Endothelial cell (in vitro differentiated cells): ENCODE measurements around the gene ELAVL4. TPM values are rescaled to one million over a fixed set of nuclear protein-coding genes. Genes with fewer than 3 reads are reported as not detected.

Source experiments
- DNase-seq: peaks from one replicate; pipeline ENCODE4 v3.0.0; 2021; ENCODE audit warnings: low spot score
- H3K27ac Mint-ChIP-seq: one replicate; pipeline ENCODE4 v1.8.0; 2021; ENCODE audit warnings: mixed read lengths, inconsistent platforms; ENCODE audit not compliant: unreplicated experiment
- H3K27me3 Mint-ChIP-seq: one replicate; pipeline ENCODE4 v1.8.0; 2021; ENCODE audit warnings: mild to moderate bottlenecking, moderate library complexity, mixed read lengths, inconsistent platforms; ENCODE audit not compliant: unreplicated experiment
- H3K36me3 Mint-ChIP-seq: one replicate; pipeline ENCODE4 v1.8.0; 2021; ENCODE audit warnings: mild to moderate bottlenecking, low read depth, mixed read lengths, inconsistent platforms; ENCODE audit not compliant: unreplicated experiment
- H3K4me1 Mint-ChIP-seq: one replicate; pipeline ENCODE4 v1.8.0; 2021; ENCODE audit warnings: mild to moderate bottlenecking, mixed read lengths, inconsistent platforms; ENCODE audit not compliant: unreplicated experiment
- H3K4me3 Mint-ChIP-seq: one replicate; pipeline ENCODE4 v1.8.0; 2021; ENCODE audit warnings: mild to moderate bottlenecking, mixed read lengths, inconsistent platforms; ENCODE audit not compliant: unreplicated experiment
- H3K9me3 Mint-ChIP-seq: one replicate; pipeline ENCODE4 v1.8.0; 2021; ENCODE audit warnings: mixed read lengths, inconsistent platforms; ENCODE audit not compliant: unreplicated experiment
- total RNA-seq: library from RNA; stranded (reverse); fragmentation: NEBNext Ultra II Directional; extraction: Animal tissue kit (Norgen Biotek cat#: 25700); gene quantifications from one replicate; pipeline ENCODE4 v1.2.1, GENCODE V29; 2021; ENCODE audit not compliant: unreplicated experiment
- TF ChIP-seq, protein P1 (sequence below): fragments of 200-600 bp; sonication (generic); IDR thresholded peaks from one replicate; pipeline ENCODE4 v1.5.0; 2021; ENCODE audit warnings: antibody characterized with exemption; ENCODE audit not compliant: unreplicated experiment

Gene ELAVL4
- total RNA-seq, 1 donor from 2014 or later: 3.0 TPM

DNA sequence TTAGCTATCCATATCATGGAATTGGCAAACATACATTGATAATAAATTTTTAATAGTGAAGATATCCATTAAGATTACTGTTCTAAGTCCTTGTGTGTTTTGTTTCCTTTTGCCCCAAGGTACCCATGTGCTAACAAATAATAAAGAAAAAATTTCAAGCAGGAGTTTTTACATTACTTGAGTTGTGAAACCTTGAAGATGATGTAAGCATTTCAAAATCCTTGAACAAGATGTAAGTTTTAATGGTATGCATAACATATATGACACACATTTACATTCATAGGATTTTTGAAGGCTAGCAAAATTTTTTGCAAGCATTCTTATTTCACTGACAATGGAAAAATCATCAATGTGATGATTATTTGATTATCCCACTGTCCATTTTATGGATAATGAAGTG lies 10.9 kb upstream of the ELAVL4 start:
- Mint-ChIP-seq H3K27me3 (no peaks in the 10 kb centered on the region), H3K4me1 (no peaks in the 10 kb centered on the region), H3K27ac (no peak overlapping the region), H3K9me3 (no peaks in the 10 kb centered on the region), H3K4me3 (no peak overlapping the region), H3K36me3 (no peaks in the 10 kb centered on the region)
- TF ChIP-seq, protein P1, sequence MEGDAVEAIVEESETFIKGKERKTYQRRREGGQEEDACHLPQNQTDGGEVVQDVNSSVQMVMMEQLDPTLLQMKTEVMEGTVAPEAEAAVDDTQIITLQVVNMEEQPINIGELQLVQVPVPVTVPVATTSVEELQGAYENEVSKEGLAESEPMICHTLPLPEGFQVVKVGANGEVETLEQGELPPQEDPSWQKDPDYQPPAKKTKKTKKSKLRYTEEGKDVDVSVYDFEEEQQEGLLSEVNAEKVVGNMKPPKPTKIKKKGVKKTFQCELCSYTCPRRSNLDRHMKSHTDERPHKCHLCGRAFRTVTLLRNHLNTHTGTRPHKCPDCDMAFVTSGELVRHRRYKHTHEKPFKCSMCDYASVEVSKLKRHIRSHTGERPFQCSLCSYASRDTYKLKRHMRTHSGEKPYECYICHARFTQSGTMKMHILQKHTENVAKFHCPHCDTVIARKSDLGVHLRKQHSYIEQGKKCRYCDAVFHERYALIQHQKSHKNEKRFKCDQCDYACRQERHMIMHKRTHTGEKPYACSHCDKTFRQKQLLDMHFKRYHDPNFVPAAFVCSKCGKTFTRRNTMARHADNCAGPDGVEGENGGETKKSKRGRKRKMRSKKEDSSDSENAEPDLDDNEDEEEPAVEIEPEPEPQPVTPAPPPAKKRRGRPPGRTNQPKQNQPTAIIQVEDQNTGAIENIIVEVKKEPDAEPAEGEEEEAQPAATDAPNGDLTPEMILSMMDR: no peak
- no peak for DNase-seq

DNA sequence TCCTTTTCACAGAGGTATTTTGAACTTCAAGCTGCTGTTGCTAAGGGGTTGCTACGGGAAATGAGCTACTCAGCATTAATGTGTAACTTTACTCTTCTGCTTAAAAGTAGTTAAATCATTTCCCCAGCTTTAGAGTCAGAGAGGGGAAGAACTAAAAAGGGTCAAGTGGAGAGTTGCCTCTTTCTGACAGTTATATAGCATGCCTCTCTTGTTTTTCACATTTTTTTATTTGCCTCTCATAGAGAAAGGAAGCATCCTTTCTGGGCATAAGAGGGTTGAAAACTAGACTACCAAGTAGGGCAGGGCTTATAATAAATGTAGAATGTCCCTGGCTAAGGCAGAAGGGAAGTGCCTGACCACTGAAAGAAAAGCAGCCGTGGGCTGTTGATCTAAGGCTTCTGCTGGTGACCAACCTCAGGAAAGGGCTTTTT lies 10.1 kb upstream of the ELAVL4 start:
- TF ChIP-seq, protein P1: no peak
- no peaks in the 10 kb centered on the region for H3K27me3 Mint-ChIP-seq
- no peaks in the 10 kb centered on the region for H3K4me1 Mint-ChIP-seq
- DNase-seq: no peak
- no peaks in the 10 kb centered on the region for H3K36me3 Mint-ChIP-seq
- no peaks in the 10 kb centered on the region for H3K9me3 Mint-ChIP-seq
- no peak overlapping the region for H3K27ac Mint-ChIP-seq
- H3K4me3 Mint-ChIP-seq: no peak overlapping the region

DNA sequence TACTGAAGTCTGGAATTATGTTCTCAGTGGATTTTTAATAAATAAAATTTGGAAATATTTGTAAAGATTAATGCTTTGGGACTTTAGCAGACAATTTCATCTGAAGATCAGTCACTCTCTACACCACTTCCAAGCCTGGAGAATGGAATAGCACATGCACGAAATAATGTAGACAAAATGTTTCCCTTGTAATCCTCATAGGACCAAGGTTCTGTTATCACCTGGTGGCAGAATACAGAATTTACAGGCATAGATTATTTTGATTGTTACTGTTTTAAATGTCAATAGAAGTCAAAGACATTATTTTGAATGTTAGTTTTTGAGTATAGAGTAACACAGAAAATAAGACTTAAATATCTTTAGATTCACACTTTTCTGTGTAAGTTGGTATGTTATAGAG lies 9.1 kb upstream of the ELAVL4 start:
- no peak overlapping the region for H3K27ac Mint-ChIP-seq
- H3K9me3 Mint-ChIP-seq: no peaks in the 10 kb centered on the region
- TF ChIP-seq, protein P1: peak; percentile 60
- no peaks in the 10 kb centered on the region for H3K36me3 Mint-ChIP-seq
- no peaks in the 10 kb centered on the region for H3K27me3 Mint-ChIP-seq
- DNase-seq: no peak
- H3K4me1 Mint-ChIP-seq: no peaks in the 10 kb centered on the region
- H3K4me3 Mint-ChIP-seq: no peak overlapping the region

DNA sequence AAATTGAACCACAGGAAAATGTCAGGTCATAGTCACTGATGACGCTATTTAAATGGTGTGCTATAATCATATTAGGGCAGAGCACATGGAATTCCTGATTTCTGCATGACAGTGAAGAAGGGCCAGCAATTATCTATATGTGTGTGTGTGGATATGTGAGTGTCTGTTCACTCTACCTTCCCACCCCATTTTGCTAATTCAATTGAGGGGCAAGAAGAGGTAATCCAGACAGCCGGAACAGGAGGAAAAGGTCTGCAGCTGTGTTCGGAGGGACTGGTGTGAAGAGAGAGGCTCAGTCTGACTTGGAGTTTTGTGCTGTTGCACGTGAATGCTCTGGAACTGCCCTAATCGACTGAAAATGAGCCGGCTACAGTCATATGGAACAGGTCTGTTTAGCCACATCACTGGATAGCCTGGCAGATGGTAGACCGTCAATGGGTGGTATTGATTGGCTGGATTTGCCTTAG lies 5.1 kb upstream of the ELAVL4 start:
- Mint-ChIP-seq H3K27me3 (no peaks in the 10 kb centered on the region), H3K36me3 (no peaks in the 10 kb centered on the region), H3K9me3 (no peaks in the 10 kb centered on the region), H3K4me1 (no peaks in the 10 kb centered on the region), H3K27ac (no peak overlapping the region), H3K4me3 (no peak overlapping the region)
- TF ChIP-seq, protein P1: no peak
- DNase-seq: no peak

DNA sequence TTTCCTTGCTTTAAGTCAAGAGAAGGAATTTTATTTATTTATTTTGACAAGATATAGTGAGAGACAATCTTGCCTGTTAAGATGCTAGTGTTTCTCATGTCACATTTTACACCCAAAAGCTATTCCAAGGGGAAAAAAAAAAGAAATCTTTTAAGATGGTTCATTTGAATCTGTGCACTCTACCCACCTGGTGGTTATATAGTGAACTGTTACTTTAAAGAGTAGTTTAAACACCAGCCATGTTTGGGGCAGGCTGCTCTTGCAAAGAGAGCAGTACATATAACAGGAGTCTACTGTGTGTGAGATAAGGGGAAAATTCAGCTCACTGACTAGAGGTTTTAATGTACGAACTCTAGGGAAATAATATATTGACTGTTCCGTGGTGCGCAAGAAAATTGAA lies 3.3 kb upstream of the ELAVL4 start:
- Mint-ChIP-seq H3K36me3 (no peaks in the 10 kb centered on the region), H3K27me3 (no peaks in the 10 kb centered on the region)
- DNase-seq: no peak

More for the DNA sequence above, 3.3 kb upstream of the ELAVL4 start:
- Mint-ChIP-seq H3K4me3 (no peak overlapping the region), H3K4me1 (peaks cover 11% of the 10 kb centered on the region), H3K9me3 (no peaks in the 10 kb centered on the region), H3K27ac (no peak overlapping the region)
- TF ChIP-seq, protein P1: peak; percentile 60
